Measurements from ENCODE around the gene ATG4B.

ATG4B gene

DNA sequence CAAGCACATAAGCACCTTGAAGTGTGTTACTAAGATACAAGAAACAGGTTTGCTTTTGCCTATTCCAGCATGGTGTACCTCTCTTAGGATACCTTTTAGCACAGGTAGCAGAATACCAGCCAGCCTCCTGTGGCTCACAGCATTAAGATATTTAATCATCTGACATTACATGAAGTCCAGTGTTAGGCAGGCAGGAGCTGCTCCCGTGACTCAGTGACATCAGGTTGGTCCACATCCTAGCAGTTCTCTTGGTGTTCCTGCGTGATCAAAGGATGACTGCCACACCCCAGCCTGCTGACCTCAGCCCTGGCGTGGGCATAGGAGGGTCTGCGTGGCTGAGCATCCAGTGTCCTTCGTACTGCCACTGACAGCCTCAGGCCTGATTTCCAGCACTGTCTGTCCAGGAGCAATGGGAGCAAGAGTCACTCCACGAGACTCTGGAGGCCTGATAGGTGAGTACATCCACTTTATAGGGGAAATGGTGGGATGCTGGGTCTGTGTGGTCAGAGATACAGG lies 52.8 kb downstream of the ATG4B start:
- DNase-seq (ENCODE audit: low read depth) = no peak

DNA sequence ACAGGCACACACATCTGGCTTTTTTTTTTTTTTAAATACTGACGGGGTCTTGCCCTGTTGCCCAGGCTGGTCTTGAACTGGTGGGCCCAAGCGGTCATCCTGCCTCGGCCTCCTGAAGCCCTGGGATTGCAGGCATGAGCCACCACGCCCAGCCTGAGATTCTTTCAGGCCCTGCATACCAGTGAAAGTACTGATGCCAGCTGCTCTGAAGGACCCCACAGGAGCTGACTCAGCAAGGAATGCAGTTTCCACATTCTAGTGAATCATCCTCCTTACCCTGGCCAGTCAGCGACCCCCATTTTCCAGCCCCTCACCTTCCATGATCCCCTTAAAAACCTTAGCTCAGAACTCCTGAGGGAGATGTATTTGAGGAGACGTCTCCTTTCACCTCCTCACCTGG lies 55.0 kb downstream of the ATG4B start:
- DNase-seq (ENCODE audit: low read depth) = peak; percentile 84

DNA sequence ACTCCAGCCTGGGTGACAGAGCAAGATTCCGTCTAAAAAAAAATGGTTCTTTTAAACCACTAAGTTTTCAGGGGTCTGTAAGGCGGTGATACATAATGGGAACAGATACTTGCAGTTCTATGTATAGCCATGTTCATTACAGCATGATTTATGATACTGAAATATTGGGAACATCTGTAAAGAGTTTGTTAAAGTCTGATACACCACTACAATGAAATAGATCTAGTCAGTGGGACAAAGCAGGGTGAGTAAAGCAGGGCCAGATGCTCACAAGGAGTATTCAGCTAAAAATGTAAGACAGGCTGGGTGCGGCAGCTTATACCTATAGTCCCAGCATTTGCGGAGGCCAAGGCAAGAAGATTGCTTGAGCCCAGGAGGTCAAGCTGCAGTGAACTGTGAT lies 58.2 kb downstream of the ATG4B start:
- DNase-seq (ENCODE audit: low read depth) = no peak

DNA sequence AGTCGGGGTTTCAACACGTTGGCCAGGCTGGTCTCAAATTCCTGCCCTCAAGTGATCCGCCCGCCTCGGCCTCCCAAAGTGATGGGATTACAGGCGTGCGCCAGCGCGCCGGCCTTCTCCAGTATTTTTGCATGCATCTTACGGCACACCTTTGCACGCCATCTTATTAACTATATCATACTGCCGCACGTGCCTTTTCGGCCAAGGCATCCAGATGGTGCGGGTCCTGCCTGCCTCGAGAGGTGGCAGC lies 63.6 kb downstream of the ATG4B start:
- DNase-seq (ENCODE audit: low read depth) = no peak

DNA sequence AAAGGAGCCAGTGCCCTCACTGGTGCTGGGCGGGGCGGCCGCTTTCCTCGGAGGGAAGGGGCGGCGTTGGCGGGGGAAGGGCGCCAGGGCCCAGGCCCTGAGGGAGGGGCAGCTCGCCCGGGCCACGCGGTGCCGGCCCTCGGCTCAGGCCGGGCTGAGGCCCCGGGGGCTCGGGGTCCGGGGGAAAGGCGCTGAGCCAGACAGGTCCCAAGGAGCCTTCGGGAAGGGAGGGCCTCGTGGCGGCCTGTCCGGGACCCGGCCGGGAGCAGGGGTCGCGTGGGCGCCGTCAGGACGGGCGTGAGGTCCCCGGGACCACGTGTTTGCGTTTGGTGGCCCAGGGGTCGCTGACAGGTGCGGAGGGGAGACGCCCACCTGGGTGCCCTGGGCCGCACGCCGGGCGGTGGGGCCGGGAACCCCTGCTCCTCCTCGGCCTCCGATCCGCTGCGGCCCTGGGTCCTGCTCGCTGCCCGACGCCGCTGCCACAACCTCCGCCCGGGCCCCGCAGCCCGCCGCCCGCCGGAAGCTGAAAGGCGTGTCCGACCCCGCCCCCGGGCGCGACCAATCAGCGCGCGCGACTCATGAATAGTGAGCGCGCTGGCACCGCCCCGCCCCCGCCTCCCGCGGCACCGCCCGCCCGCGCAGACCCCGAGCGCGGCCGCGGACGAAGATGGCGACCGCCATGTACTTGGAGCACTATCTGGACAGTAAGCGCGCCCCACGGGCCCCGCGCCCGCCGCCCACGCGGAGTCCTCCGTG lies 64.1 kb downstream of the ATG4B start, which contains the start of gene ING5:
Gene ING5 (plus strand): TSS at position 641 of the 756 bp plus-strand sequence. CDS start 27 bp downstream, at position 668.
- peak; percentile 92 for DNase-seq (ENCODE audit: low read depth)

DNA sequence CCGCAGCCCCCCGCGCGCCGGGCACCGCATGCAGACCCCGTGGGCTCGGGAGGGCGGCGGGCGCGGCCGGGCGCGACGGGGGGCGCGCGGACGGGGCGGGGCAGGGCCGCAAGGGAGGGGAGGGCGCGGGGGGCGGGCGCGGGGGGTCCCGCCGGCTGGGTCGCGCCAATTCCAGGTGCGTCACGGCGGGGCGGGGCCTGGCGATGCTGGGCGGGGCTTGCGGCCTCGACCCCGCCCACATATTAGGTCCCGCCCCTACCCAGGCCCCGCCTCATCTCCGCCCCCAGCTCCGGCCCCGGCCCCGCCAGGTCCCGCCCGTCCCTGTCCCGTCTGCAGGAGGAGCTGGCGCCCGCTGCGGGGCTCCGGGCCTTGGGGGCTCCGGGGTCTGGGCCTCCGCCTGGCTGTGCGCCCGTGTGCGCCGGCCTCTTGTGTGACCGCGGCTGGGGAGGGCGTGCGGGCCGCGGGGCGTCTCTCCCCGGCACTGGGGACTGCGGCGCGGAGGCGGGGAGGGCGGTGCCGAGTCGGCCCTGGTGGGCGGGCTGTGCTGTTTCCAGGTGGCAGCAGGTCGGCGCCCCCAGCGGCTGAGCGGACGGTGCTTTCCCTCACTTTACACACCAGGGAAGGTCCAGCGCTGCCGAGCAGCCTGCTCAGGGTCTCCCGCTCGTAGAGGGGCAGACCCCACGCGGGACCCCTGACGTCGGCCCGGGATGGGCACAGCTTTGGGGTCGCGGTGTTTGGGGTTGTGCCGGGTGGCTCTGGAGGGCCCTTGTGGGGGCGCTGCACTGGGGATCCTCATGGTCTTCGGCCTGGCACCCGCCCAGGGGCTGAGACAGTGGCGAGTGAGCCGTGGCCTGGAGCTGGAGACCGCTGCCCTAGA lies 64.9 kb downstream of the ATG4B start:
- peak; percentile 80 for DNase-seq (ENCODE audit: low read depth)

DNA sequence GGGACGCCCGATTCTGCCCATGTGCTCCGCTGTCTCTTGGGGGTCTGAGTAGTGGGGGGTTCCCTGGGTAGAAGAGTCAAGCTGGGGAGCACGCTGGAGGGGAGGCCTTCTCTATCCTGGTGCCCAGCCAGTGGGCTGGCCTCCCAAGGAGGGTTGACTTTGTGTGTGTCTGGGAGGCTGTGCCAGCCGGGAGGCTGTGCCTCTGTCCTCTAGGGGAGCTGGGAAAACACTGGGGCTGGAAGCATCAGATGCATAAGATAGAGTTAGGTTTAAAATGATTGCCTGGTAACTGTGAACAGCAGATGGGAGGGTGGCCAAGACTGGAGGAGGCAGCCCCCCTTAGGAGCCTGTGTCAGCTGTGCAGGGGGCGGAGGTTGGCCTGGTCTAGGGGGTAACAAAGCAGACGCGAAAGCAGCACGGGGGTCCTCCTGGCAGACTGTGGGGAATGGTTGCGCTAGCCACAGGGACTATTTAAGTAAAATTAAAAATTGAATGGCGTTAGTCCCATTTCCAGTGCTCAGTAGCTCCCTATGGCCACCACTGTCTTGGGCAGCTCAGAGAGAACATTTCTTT lies 65.6 kb downstream of the ATG4B start:
- peak; percentile 40 for DNase-seq (ENCODE audit: low read depth)

DNA sequence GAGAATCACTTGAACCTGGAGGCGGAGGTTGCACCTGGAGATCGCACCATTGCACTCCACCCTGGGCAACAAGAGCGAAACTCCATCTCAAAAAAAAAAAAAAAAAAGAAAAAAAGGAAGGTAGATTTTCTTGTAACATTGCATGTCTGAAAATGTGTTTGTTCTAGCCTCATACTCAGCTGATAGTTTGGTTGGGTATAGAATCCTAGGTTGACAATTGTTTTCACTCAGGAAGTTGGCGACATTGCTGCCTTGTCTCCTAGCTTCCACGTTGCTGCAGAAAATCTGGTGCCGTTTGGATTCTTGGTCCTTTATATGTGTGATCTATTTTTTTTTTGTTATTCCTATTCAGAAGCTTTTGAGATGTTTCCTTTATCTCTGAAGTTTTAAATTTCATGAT lies 69.0 kb downstream of the ATG4B start:
- no peak for DNase-seq (ENCODE audit: low read depth)

DNA sequence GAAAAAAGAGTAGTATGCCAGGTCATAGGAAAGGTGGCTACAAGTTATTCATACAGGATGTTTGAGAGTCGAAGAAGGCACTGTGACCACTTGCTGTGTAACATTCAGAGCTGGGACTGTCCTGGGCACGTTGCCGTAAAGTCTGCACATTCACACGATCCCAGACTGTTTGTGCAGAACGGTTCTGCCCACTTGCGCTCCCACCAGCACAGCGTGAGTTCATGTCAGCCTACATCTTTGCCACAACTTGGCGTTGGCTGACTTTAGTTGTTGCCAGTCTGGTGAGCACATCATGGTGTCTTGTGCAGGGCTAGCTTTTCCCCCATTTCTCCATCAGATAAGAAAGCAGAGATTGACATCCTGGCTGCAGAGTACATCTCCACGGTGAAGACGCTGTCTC lies 71.4 kb downstream of the ATG4B start:
- DNase-seq (ENCODE audit: low read depth) = no peak

DNA sequence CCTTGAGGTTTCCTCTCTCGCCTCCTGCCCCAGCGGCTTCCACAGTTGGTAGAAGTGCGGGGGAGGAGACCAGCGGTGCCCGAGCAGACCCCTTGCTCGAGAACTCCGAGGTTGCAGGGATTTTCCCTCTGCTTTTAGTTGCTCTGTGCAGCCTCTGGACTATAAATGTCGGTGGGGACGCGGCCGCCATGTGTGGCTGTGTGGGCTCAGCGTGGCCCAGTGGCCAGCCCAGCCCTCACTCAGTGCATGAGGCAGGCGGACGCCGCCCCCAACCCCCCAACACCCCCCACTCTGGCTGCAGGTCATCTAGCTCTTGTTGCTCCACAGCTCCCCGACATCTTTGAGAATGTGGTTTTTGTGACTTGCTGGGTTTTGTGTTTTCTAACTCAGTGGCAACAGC lies 81.6 kb downstream of the ATG4B start:
- DNase-seq (ENCODE audit: low read depth) = no peak

DNA sequence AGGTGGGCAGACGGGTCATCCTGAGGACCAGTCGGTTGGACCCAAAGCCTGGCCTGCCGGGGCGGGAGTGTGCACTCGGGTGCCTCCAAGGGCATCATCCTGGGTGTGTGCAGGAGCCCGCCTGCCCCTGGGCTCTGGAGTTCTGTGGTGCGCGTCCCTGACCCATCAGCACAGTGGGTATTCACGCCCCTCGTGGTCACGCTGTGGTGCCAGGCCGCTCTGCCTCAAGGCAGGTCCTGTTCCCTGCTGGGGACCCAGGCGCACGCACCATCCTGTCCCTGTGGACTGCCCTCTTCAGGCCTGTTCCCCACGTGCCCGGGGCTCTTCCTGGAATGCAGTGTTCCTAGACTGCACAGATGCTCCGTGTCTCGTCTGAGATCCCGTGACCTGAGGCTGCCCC lies 82.6 kb downstream of the ATG4B start:
- no peak for DNase-seq (ENCODE audit: low read depth)

DNA sequence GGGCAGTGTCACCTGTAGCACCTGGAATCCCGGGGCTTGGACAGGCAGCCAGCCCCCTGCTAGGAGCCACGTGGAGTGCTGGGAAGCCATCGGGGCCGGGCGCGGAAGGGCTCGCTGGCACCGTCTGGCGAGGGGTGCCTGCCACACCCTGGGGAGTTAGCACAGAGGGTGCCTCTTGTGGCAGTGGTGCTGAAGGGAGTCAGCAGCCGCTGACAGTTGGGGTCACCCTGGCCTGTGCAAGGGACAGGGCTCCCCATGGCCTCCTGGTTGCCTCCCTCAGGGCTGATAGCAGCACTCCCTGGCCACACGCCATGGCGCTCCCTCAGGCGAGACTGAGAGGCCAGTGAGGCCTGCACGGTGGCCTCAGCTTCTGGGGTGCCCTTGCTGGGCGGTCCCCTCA lies 83.1 kb downstream of the ATG4B start:
- DNase-seq (ENCODE audit: low read depth) = no peak

DNA sequence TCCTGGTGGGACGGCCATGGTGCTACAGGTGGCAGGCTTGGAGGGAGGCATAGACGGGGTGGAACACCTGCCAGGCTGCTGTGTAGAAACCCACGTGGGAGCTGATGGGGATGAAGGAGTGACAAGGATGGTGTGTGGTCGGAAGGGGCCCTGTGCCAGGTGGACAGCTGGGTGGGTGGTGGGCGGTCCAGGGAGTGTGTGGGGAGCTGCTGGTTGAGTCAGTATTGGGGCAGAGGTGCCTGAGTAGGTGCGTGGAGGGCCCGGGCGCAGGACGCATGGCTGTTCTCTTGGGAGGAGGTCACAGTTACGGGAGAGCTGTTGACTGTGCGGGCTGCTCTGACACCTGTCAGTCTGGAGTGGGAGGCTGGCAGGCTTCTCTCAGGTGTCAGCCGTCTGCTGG lies 84.4 kb downstream of the ATG4B start:
- no peak for DNase-seq (ENCODE audit: low read depth)

DNA sequence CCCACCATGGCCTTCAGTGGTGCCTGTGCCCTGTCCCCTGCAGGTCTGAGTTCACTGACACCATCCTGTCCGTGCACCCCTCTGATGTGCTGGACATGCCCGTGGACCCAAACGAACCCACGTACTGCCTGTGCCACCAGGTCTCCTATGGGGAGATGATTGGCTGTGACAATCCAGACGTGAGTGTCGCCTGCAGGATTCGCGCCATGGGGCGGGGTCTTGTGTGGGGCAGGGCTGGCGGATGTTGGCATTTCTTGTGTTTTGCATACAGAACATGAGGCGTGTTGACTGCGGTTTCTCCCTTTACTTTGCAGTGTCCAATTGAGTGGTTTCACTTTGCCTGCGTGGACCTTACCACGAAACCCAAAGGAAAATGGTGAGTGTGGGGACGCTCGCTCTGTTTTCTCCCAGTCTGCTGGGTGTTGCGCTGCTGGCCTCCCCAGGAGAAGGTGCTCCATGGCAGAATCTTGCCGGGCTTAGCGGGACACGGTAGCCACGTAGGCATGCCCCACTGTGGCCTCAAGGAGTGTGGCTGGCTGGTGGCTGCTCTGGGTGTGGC lies 85.5 kb downstream of the ATG4B start:
- no peak for DNase-seq (ENCODE audit: low read depth)
